Mononuclear cell (primary cell): ENCODE measurements around the gene GLI2. TPM values are rescaled to one million over a fixed set of nuclear protein-coding genes. Genes with fewer than 3 reads are reported as not detected.

Source experiments
- H3K27me3 ChIP-seq: 2 replicates; pipeline ENCODE4 v1.6.0; 2011; ENCODE audit warnings: low read length, control low read depth; ENCODE audit not compliant: insufficient read depth
- H3K4me1 ChIP-seq: 2 replicates; pipeline ENCODE4 v1.5.1; 2011; ENCODE audit warnings: mild to moderate bottlenecking, low read length, control low read depth; ENCODE audit not compliant: insufficient read depth
- H3K4me3 ChIP-seq: 2 replicates; pipeline ENCODE4 v1.5.1; 2011; ENCODE audit warnings: mild to moderate bottlenecking, low read length, moderate library complexity
- H3K9me3 ChIP-seq: 2 replicates; pipeline ENCODE4 v1.5.1; 2011; ENCODE audit warnings: low read depth, mild to moderate bottlenecking, control low read depth, low read length
- total RNA-seq: library from RNA; depleted of rRNA; stranded (reverse); fragments of >200 nt; gene quantifications from one replicate; pipeline ENCODE4 v1.2.3, GENCODE V29; 2012

GLI2 gene
- total RNA-seq = not detected

GRCh38 chr2:120735746-120736170 lies at the start of gene GLI2:
Gene GLI2 (plus strand): TSS chr2:120735868. CDS start chr2:120797321, 61,453 bp downstream.
- Histone ChIP-seq H3K4me1 (no peaks in the 10 kb centered on the region), H3K4me3 (no peak within 1 kb of the TSS), H3K9me3 (no peaks in the 10 kb centered on the region), H3K27me3 (peaks cover 67% of the 10 kb centered on the region)

- no peaks in the 10 kb centered on the region for H3K9me3 ChIP-seq
- no peaks in the 10 kb centered on the region for H3K4me1 ChIP-seq
- no peaks in the 10 kb centered on the region for H3K27me3 ChIP-seq
- no peak overlapping the region for H3K4me3 ChIP-seq
Observed at GRCh38 chr2:120685974-120686297, 49.7 kb upstream of the GLI2 start.

DNA sequence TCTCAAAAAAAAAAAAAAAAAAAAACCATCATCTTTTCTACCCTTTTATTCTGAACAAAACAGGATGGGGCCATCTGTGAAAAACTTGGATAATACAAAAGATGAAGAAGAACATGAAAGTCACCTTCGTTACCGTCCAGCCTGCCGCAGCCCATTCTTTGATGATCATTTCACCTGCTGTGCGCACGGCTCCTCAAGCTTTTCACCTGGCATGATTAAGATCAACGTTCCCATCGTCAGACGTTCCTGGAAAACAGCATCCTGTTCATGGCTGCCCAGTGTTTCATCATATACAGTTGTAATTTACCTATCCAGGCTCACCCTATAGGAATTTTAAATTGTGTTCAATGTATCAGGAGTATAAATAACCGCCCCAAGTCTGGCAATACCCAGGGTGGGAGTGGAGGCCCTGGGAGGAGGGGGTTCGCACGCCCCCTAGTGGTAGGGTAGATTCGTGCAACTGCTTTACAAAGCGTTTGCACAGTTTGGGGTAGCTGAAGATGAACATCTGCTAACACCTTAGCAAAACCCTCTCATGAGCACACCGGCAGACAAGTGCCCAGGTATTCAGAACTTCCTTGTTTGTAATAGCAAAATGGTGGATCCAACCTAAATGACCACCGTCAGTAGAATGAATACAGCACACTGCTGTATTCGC lies 49.0 kb upstream of the GLI2 start:
- no peak overlapping the region for H3K4me3 ChIP-seq
- H3K4me1 ChIP-seq = no peaks in the 10 kb centered on the region
- H3K27me3 ChIP-seq = no peaks in the 10 kb centered on the region
- H3K9me3 ChIP-seq = no peaks in the 10 kb centered on the region

- Histone ChIP-seq H3K4me3 (no peak overlapping the region), H3K4me1 (no peaks in the 10 kb centered on the region), H3K27me3 (no peaks in the 10 kb centered on the region), H3K9me3 (no peaks in the 10 kb centered on the region)
Observed at GRCh38 chr2:120687210-120687609, 48.5 kb upstream of the GLI2 start.

DNA sequence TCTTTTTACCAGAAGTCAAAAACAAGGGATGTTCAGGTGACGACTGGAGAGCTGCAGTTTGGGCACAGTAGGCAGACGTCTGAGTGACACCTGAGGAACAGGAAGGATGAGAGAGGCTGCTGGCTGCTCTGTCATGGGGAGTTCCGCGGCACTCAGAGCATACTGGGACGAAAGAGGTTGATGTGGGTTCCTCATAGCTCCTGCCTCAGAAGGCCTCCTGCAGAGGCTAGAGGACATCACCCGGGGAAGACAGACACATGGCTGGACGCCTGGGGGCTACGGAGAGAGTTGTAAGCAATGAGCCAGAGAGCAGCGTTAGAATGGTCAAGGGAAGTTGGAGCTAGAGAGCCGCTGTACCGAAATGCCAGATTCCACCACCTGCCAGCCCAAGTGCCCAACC lies 45.1 kb upstream of the GLI2 start:
- peaks cover 10% of the 10 kb centered on the region for H3K27me3 ChIP-seq
- H3K4me3 ChIP-seq = no peak overlapping the region
- H3K4me1 ChIP-seq = no peaks in the 10 kb centered on the region
- H3K9me3 ChIP-seq = no peaks in the 10 kb centered on the region

GRCh38 chr2:120691410-120691809 lies 44.3 kb upstream of the GLI2 start:
- no peak overlapping the region for H3K4me3 ChIP-seq
- no peaks in the 10 kb centered on the region for H3K4me1 ChIP-seq
- H3K27me3 ChIP-seq = peaks cover 19% of the 10 kb centered on the region
- no peaks in the 10 kb centered on the region for H3K9me3 ChIP-seq

DNA sequence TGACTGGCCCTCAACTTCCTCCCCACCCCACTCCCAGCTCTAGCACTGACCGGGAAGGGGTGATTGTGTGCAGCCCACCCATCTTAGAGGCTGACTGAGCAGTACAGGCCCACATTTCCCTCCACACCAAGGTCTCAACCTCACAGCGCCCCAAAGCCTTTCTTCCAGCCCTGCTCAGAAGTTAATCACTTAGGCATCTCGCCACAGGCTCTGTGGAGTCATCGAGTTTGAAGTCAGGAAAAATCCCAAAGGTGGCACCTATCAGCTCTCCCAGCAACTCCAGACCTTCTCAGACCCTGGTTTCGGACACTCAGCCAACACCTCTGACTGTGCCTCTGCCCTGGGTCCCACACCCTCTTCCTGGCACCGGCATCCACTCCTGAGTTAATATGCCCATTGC lies 43.0 kb upstream of the GLI2 start:
- H3K27me3 ChIP-seq = peaks cover 26% of the 10 kb centered on the region
- no peak overlapping the region for H3K4me3 ChIP-seq
- H3K4me1 ChIP-seq = no peaks in the 10 kb centered on the region
- no peaks in the 10 kb centered on the region for H3K9me3 ChIP-seq

GRCh38 chr2:120693121-120693520 lies 42.5 kb upstream of the GLI2 start:
- H3K9me3 ChIP-seq = no peaks in the 10 kb centered on the region
- peaks cover 26% of the 10 kb centered on the region for H3K27me3 ChIP-seq
- no peak overlapping the region for H3K4me3 ChIP-seq
- no peaks in the 10 kb centered on the region for H3K4me1 ChIP-seq

DNA sequence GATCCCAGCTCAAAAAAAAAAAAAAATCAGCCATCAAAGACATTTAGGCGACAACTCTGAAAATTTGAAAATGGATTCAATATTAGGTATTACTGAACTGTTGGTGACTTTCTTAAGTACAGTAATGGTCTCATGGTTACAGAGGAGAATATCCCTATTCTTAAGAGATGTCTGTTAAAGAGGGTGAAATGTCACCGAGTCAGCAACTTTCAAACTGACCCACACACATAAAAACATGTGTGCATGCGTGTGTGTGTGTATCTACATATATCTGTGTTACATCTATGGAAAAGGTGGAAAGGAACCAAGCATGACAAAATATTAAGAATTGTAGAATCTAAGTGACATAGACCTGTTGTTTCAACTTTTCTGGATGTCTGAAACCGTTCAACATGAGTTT lies 41.6 kb upstream of the GLI2 start:
- H3K4me1 ChIP-seq = no peaks in the 10 kb centered on the region
- H3K27me3 ChIP-seq = peaks cover 26% of the 10 kb centered on the region
- H3K4me3 ChIP-seq = no peak overlapping the region
- no peaks in the 10 kb centered on the region for H3K9me3 ChIP-seq

- H3K27me3 ChIP-seq = peaks cover 26% of the 10 kb centered on the region
- no peak overlapping the region for H3K4me3 ChIP-seq
- no peaks in the 10 kb centered on the region for H3K4me1 ChIP-seq
- no peaks in the 10 kb centered on the region for H3K9me3 ChIP-seq
Observed at GRCh38 chr2:120697471-120697870, 38.2 kb upstream of the GLI2 start.

DNA sequence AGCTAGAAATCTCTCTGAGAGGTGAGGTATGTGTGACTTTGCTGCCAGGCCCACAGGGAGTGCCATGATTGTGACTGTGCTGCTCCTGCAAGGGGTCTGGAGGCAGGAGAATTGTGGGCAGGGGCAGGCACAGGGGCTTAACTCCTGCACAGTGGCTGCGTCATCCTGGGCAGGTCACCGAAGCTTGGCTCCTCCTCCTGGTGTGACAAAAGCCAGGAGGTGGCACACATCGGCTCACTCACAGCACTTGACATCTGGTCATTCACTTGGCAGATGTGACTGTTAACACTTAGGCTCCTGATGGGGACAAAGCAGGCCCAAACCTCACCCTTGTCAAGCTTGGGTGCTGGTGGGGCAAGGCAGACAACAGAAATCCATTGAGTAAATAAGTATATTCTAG lies 36.4 kb upstream of the GLI2 start:
- peaks cover 26% of the 10 kb centered on the region for H3K27me3 ChIP-seq
- H3K4me3 ChIP-seq = no peak overlapping the region
- H3K9me3 ChIP-seq = no peaks in the 10 kb centered on the region
- H3K4me1 ChIP-seq = no peaks in the 10 kb centered on the region

DNA sequence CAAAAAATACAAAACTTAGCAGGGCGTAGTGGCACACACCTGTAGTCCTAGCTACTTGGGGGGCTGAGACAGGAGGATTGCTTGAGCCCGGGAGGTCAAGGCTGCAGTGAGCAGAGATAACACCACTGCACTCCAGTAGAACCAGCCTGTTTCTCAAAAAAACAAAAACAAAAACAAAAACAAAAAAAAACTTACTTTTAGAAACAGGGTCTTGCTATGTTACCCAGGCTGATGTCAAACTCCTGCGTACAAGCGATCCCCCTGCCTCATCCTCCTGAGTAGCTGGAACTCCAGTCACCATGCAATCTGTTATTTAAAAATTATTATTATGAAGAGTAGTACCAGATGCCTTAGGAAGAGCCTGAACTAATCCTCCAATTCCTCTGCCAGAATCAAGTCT lies 35.0 kb upstream of the GLI2 start:
- no peak overlapping the region for H3K4me3 ChIP-seq
- peaks cover 14% of the 10 kb centered on the region for H3K27me3 ChIP-seq
- H3K9me3 ChIP-seq = no peaks in the 10 kb centered on the region
- H3K4me1 ChIP-seq = no peaks in the 10 kb centered on the region

DNA sequence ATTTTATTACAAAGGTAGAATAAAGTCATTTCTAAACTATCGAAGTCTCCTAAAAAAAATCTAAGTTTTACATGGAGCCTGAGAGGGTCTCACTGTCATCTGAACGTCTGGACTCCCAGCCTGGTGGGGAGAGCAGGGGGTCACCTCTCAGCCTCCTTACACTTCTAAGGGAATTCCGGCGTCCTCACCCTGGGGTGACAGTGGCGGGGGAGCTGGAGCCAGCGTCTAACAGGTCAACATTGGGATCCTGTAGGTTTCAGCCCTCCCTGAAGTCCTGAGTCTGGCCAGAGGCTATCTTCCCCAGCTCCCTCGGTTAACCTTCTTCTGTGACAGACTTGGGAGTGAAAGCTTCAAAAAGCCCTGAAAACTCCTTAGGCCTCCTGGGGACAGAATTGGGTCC lies 34.6 kb upstream of the GLI2 start:
- Histone ChIP-seq H3K9me3 (no peaks in the 10 kb centered on the region), H3K4me1 (no peaks in the 10 kb centered on the region), H3K4me3 (no peak overlapping the region), H3K27me3 (peaks cover 10% of the 10 kb centered on the region)

- Histone ChIP-seq H3K4me3 (no peak overlapping the region), H3K4me1 (no peaks in the 10 kb centered on the region), H3K9me3 (no peaks in the 10 kb centered on the region), H3K27me3 (peaks cover 6% of the 10 kb centered on the region)
Observed at GRCh38 chr2:120701499-120701898, 34.2 kb upstream of the GLI2 start.

GRCh38 chr2:120702061-120702460 lies 33.6 kb upstream of the GLI2 start:
- Histone ChIP-seq H3K4me1 (no peaks in the 10 kb centered on the region), H3K9me3 (no peaks in the 10 kb centered on the region), H3K4me3 (no peak overlapping the region), H3K27me3 (peaks cover under 1% of the 10 kb centered on the region)

GRCh38 chr2:120702801-120703200 lies 32.9 kb upstream of the GLI2 start:
- no peak overlapping the region for H3K4me3 ChIP-seq
- H3K4me1 ChIP-seq = no peaks in the 10 kb centered on the region
- H3K27me3 ChIP-seq = no peaks in the 10 kb centered on the region
- H3K9me3 ChIP-seq = no peaks in the 10 kb centered on the region
